NCI-H510A treated with DMSO at 0.1 percent for 48 hours (cell line): Measurements from ENCODE around the gene SLFN13.
"Not testable (repeated sequence)": the region's sequence is repeated elsewhere in the genome, so short reads cannot be mapped to it uniquely, and the experiment has no call there.

ENCODE experiments used
- DNase-seq: peaks from one replicate; lab custom pipeline; 2025; lab: John Stamatoyannopoulos, UW

SLFN13 gene

DNA sequence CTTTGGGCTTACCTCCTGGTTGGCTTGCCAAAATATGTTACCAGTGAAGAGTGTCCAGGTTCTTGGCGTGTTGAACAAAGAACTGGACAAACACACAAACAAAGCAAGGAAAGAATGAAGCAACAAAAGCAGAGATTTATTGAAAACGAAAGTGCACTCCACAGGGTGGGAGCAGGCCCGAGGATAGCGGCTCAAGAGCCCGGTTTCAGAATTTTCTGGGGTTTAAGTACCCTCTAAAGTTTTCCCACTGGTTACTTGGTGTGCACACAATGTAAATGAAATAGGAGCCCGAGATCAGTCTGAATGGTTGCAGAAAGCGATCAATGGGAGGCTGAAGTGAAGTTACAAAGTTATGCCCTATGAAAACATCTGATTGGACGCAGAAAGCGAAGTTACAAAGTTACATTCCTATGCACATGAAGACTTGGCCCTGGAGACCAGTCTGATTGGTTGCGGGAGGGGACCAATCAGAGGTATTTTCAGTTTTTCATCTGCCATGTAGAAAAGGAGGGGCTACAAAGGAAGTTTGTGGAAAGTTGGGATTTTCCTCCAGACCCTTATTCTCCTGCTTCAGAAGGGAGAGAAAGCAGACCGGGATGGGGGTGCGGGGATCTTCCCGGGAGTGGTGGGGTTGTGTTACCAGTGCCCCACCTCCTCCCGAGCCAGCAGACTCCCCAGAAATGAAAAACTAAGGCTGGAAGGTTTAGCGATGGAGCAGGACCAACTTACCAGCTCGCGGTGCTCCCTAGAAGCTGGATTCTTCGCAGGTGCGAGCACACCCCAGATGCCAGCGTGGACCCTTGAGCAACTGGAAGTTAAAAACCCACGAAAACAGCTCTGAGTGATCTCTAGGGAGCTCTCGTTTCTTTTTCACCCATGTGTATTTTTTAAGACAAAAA is 16.1 kb downstream of the SLFN13 start, which contains the start of gene SLFN12:
Gene SLFN12, minus strand, starts transcription at position 325 of the 899 bp plus-strand sequence. CDS start 9,472 bp downstream, outside the sequence.
- no peak for DNase-seq

DNA sequence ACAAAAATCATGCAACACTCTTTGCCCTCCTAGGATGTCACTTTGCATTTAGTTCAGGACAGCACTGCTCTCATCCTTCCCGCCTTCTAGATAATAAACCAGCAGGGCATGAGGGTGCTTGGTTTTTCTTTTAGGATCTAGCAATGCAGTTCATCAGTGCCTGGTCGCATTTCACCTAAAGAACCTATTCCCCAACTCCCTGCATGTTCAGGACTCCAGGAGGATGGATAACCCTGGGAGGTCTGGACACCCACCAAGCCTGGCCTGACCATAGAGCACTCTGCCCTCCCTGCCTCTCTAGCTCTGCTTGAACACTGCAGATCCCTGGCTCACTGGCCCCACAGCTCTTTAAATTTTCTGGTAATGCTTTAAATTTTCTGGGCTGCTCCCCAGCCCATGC is 18.9 kb downstream of the SLFN13 start:
- DNase-seq, result no peak

DNA sequence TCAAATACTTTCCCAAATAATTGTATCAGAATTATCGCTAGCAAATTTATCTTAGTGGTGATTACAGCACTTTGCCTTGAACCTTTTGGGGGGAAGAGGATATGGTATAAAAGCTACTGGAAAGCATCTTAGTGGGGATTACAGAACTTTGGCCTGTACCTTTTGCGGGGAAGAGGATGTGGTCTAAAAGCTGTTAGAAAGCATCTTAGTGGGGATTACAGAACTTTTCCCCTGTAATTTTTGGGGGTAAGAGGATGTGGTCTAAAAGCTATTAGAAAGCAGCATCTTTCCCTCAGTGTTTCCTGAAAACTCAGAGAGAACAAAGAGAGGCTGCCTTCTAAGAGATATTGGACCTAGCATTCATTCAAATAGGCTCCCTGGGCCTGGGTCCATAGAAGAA is 20.3 kb downstream of the SLFN13 start:
- DNase-seq, result no peak

DNA sequence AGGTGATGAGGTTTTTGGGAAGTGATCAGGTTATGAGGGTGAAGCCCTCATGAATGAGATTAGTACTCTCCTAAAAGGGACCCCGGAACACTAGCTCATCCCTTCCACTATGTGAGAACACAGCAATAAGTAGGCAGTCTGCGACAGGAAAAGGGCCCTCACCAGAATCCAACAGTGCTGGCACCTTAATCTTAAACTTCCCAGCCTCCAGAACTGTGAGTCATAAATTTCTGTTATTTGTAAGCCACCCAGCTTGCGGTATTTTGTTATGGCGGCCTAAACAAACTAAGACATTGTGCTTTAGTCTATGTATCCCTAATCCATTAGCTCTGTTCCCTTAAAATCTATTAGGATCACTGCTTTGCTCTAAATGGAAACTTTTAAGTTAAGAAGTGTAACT is 24.8 kb downstream of the SLFN13 start:
- no peak for DNase-seq

DNA sequence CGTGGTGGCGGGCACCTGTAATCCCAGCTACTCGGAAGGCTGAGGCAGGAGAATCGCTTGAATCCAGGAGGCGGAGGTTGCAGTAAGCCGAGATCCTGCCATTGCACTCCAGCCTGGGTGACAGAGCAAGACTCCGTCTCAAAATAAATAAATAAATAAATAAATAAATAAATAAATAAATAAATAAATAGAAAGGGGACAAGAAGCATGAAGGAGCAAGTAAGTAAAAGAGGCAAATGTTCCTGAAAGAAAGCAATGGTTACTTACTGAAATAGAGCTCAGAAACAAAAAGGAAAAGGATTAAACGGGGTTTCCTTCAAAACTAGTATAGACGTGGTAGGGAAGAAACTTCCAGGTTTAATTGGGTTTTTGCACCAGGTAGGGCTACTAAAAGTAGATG is 27.5 kb downstream of the SLFN13 start:
- DNase-seq, result not testable (repeated sequence)

DNA sequence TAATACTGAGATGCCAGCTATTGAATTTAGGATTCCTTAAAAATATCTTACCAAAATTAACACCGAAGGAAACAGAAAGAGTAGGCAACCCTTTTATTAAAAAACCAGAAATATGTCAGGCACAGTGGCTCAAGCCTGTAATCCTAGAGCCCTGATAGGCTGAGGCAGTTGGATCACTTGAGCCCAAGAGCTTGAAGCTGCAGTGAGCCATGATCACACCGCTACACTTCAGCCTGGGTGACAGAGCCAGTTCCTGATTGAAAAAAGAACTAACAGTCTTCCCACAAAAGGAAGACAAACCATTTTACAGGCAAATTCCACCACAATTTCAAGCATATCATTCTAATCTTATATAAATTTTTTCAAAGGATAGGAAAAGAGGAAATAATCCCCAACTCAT is 31.9 kb downstream of the SLFN13 start:
- DNase-seq, result no peak

DNA sequence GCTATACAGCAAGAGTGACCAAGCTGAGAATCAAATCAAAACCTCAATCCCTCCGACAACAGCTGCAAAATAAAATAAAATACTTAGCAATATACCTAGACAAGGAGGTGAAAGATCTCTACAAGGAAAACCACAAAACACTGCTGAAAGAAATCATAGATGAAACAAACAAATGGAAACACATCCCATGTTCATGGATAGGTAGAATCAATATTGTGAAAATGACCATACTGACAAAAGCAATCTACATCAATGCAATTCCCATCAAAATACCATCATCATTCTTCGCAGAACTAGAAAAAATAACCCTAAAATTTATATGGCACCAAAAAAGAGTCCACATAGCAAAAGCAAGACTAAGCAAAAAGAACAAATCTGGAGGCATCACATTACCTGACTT is 33.9 kb downstream of the SLFN13 start:
- DNase-seq, result not testable (repeated sequence)

DNA sequence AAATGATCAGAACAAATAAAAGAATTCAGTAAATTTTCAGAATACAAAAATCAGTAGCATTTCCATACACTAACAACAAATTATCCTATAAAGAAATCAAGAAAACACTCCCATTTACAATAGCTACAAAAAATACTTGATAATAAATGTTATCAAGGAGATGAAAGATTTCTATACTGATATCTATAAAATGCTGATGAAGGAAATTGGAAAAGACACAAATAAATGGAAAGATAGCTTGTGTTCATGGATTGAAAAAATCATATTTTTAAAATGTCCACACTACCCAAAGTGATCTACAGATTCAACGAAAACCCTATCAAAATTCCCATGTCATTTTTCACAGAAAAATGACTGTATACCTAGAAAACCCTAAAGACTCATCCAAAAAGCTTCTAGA is 34.3 kb downstream of the SLFN13 start:
- no peak for DNase-seq

DNA sequence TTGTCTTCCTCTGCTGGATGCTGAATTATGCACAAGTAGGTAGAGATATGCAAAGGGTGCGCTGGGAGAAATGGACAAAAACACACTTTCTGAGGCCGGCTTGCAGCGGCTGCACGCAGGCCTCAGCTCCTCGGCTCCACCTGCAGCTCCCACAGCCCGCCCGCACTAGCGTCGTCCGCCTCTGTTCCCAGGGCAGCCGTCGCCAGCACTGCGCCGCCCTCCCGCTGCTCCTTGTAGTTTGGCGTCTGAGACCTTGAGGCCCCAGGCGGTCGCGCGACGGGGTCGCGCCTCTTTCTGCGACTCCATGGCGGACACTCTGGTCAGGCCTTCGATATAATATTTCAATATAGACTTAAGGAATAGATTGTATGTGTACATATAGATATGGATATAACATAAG is 41.0 kb downstream of the SLFN13 start:
- DNase-seq, result no peak

DNA sequence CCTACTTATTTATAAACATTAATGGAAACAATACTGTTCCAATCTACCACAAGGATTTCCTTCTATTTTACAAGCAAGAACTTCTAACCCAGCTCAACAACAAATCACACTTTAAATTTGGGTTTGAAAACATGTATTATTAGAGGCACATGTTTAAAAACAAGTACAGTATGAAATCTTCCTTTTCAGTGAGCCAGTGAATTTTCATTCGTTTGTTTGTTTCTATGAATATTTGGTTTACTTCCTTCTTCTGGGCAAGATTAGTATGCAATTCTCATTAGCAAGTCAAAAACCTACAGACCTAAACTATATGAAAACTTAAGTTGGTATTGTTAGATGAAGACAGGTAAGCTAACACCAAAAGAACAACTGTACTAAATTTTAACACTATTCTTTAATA is 42.0 kb downstream of the SLFN13 start:
- no peak for DNase-seq

DNA sequence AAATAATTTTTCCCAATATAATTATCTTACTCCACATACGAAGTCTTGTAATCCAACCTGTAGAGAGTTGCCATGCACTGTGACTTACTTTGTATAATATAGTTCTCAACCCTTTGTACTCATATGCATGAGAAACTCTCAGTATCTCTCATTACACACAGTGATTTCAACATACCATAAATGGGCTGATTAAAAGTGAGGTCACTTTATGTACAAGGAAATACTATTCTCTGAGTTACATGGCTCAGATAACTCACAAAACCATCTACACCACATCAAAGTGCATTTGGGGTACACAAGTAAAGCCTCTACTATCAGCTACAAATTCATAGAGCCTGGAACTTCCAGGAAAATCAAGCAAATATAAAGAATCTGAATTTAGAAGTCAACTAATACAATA is 44.2 kb downstream of the SLFN13 start:
- no peak for DNase-seq

DNA sequence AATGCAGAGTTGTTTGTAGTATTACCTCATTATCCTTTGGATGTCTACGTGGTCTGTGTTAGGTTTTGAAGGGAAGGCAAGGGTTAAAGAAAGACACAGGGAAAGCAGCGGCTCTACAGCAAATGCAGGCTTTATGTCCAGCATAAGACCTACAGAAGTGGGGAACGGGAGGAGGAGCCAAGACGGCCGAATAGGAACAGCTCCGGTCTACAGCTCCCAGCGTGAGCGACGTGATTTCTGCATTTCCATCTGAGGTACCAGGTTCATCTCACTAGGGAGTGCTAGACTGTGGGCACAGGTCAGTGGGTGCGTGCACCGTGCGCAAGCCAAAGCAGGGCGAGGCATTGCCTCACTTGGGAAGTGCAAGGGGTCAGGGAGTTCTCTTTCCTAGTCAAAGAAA is 54.8 kb downstream of the SLFN13 start:
- DNase-seq, result not testable (repeated sequence)

DNA sequence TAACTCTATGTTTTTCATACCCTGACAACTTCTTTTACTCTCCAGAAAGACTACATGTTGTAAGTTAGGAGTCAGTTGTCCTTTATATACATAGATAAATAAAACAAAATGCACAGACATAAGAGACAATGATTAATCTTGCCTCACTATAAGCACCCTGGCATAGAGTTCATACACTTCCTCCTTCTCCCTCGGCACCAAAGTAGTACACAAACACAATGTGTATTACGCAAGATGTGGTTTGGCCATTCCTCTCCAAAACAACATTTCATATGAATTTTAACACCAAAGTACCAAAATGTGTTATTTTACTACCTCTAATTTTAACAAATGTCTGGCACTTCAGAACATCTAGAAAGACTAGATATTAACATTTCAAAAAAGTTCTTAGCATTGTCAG is 57.9 kb downstream of the SLFN13 start:
- DNase-seq, result no peak

DNA sequence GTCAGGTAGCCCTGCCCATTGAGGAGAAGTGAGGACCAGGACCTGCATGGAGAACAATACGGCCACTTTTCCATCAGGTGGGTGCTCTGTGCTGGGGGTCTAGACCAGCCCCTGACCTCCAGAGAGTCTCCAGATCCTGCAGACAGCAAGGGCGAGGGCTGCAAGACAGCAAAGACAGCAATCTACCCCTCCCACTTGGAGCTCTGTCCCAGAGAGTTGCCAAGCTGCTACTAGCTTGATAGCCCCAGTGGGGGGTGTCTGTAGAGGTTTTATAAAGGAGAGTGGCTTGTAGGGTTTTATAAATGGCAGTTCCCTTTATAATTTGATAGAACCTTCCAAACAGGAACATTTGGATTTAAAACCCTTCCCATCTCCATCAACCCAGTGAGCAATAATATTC is 58.4 kb downstream of the SLFN13 start:
- DNase-seq, result no peak

DNA sequence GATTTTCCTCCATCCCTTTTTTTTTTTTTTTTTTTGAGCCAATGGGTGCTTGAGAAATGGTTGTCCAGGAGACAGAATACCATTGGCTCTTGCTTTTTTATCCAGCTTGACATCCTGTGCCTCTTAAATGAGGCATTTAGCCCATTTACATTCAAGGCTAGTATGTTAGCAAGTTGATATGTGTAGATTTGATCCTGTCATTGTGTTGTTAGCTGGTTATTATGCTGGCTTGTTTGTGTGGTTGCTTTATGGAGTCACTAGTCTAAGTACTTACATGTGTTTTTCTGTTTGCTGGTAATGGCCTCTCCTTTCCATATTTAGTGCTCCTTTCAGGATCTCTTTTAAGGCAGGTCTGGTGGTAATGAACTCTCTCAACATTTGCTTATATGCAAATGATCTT is 61.1 kb downstream of the SLFN13 start:
- no peak for DNase-seq
